ENCODE measurements around the gene SYT7. TPM values are rescaled to one million over a fixed set of nuclear protein-coding genes. Genes with fewer than 3 reads are reported as not detected.
A peak's percentile ranks its signal among the peaks of the same experiment; 100 is the strongest.

The SYT7 gene
- total RNA-seq, 4 donors from 2014 or later, result 1.3 to 4.2 (median 1.8) TPM

DNA sequence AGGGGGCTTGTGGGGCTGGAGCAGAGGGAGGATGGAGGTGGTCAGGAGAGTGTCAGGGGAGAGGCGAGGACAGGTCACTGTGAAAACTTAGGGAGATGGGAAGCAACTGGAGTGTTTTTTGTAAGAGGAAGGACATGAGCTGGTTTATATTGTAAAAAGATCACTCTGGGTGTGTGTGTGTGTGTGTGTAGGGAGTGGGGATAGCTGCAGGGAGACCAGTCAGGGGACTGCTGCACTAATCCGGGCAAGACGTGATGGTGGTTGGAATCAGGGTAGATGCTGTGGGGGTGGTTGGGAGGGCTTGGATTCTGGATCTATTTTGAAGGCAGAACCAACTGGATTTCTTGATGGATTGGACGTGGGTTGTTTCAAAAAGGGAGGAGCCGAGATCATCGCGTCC is 11.3 kb upstream of the SYT7 start:
- peaks cover 0 to 59% (median 4%) of the 10 kb centered on the region in 4 donors for H3K27me3 ChIP-seq
- no peak overlapping the region for H3K4me3 ChIP-seq
- 70% methylated on average over 7 of the region's 7 CpGs for WGBS

DNA sequence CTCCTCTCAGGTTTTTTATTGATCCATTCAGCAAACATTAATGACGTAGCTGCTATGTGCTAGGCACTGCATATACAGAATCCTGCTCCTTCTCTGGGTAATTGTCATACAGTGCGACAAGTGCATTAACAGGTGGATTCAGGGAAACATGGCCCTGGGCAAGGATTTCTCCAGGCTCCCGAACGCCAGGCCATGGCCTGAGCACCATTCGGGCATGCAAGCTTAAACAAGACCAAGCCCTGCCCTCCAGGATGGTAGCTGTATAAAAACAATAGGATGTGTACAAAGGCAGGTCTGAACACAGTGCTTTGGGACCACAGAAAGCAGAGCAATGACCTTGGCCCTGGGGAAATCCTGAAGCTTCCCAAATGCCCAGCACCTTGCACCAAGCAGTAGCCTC is 9.1 kb upstream of the SYT7 start:
- WGBS, result 96% methylated on average over 3 of the region's 5 CpGs
- no peaks in the 10 kb centered on the region for H3K36me3 ChIP-seq
- H3K27me3 ChIP-seq, result peaks cover 0 to 37% (median 2%) of the 10 kb centered on the region in 4 donors
- DNase-seq (ENCODE audit: extremely low spot score), result no peak
- TF ChIP-seq EP300 (IDR thresholded peaks at IDR 0.05) (no peak), POLR2A (IDR thresholded peaks at IDR 0.05; ENCODE audit: low read depth) (no peak), POLR2AphosphoS5 (IDR thresholded peaks at IDR 0.05) (no peak)
- TF ChIP-seq, protein P1, sequence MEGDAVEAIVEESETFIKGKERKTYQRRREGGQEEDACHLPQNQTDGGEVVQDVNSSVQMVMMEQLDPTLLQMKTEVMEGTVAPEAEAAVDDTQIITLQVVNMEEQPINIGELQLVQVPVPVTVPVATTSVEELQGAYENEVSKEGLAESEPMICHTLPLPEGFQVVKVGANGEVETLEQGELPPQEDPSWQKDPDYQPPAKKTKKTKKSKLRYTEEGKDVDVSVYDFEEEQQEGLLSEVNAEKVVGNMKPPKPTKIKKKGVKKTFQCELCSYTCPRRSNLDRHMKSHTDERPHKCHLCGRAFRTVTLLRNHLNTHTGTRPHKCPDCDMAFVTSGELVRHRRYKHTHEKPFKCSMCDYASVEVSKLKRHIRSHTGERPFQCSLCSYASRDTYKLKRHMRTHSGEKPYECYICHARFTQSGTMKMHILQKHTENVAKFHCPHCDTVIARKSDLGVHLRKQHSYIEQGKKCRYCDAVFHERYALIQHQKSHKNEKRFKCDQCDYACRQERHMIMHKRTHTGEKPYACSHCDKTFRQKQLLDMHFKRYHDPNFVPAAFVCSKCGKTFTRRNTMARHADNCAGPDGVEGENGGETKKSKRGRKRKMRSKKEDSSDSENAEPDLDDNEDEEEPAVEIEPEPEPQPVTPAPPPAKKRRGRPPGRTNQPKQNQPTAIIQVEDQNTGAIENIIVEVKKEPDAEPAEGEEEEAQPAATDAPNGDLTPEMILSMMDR (IDR thresholded peaks at IDR 0.05), result no peak
- no peak overlapping the region for H3K27ac ChIP-seq (replicated peaks in 1 of 4)
- peaks cover 21 to 34% (median 29%) of the 10 kb centered on the region in 4 donors for H3K4me1 ChIP-seq
- no peak overlapping the region for H3K4me3 ChIP-seq
- H3K9me3 ChIP-seq, result no peaks in the 10 kb centered on the region
- intact Hi-C loops (cut with DNase I), result loop anchor here (10.0 kb wide), 1 partner anchor 145 kb away; no protein-coding TSS in a partner anchor

More for the DNA sequence above, 11.3 kb upstream of the SYT7 start:
- Histone ChIP-seq H3K27ac (replicated peaks in 1 of 4) (no peak overlapping the region), H3K36me3 (no peaks in the 10 kb centered on the region), H3K4me1 (peaks cover 27 to 49% (median 30%) of the 10 kb centered on the region in 4 donors), H3K9me3 (no peaks in the 10 kb centered on the region)
- TF ChIP-seq, protein P1 (IDR thresholded peaks at IDR 0.05), result no peak
- TF ChIP-seq POLR2A (IDR thresholded peaks at IDR 0.05; ENCODE audit: low read depth) (no peak), POLR2AphosphoS5 (IDR thresholded peaks at IDR 0.05) (no peak), EP300 (IDR thresholded peaks at IDR 0.05) (no peak)
- no peak for DNase-seq (ENCODE audit: extremely low spot score)
- intact Hi-C loops (cut with DNase I), result no loop called here

DNA sequence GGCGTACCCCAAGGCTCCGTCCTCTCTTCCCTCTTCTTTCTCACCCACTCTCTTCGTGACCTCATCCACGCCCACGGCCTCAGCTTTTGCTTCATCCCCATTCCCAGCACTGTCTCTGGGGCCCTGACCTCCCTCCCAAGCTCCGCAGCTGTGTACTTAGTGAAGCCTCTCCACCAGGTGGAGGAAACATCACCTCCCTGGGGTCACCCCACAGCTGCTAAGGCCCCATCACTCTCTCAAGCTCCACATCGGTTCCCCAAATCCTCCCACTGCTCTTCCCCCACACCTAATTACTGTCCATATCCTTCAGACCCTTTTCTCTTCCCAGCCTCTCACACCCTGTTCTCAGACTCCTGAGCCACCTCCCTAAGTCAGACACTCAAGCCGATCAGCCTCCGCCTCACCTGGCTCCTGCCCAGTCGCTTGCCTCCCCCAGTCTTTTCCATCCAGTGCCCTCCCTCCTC is 7.9 kb upstream of the SYT7 start:
- peaks cover 18 to 25% (median 23%) of the 10 kb centered on the region in 4 donors for H3K4me1 ChIP-seq
- 50% methylated on average over 10 of the region's 10 CpGs for WGBS
- no peaks in the 10 kb centered on the region for H3K9me3 ChIP-seq
- TF ChIP-seq, protein P1 (IDR thresholded peaks at IDR 0.05), result no peak
- TF ChIP-seq EP300 (IDR thresholded peaks at IDR 0.05) (no peak), POLR2A (IDR thresholded peaks at IDR 0.05; ENCODE audit: low read depth) (no peak), POLR2AphosphoS5 (IDR thresholded peaks at IDR 0.05) (no peak)
- intact Hi-C loops (cut with DNase I), result loop anchor here (10.0 kb wide), 1 partner anchor 146 kb away; no protein-coding TSS in a partner anchor
- no peak for DNase-seq (ENCODE audit: extremely low spot score)
- H3K36me3 ChIP-seq, result no peaks in the 10 kb centered on the region
- H3K27ac ChIP-seq (replicated peaks in 1 of 4), result peak overlapping the region; percentile 55 to 77 (median 66)
- peak overlapping the region; percentile 59 to 68 (median 64) for H3K4me3 ChIP-seq
- H3K27me3 ChIP-seq, result peaks cover 0 to 25% (median 0%) of the 10 kb centered on the region in 4 donors

DNA sequence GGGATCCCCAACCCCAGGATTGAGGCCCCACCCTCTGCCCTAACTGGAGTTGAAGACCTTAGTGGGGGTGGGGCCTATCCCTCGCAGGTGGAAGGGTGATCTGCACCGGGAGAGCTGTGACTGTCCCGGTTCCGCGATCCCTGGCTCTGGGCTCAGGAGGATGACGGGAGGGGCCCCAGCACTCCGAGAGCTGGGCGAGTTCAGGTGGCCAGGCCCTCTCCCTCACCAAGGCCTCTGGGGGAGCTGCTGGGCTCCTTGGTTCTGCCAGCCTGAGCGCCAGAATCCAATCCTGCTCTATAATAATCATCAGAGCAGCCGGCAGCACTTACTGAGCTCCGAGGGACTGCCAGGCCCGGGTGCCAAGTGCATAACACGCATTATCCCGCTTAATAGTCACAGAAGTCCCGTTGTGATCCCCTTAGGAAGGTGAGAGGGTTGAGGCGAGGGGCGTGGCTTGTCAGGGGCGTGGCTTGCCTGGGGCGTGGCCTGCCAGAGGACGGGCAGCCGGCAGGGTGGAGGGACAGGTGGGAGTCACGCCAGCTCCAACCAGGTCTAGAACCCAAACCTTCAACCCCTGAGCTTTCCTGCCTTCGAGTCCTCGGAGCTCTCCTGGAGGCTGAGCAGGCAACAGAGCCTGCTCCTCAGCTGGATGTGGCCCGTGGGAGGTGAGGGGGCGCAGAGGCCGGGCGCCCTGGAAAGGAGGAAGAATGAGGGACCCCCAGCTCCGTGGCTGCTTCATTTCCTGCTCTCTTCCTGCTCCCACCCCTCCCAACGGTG is 7.3 kb upstream of the SYT7 start:
- H3K27ac ChIP-seq (replicated peaks in 1 of 4), result peak overlapping the region; percentile 55 to 77 (median 66)
- TF ChIP-seq, protein P1 (IDR thresholded peaks at IDR 0.05), result peak in 1 of 3 experiments; percentile 30
- no peak for TF ChIP-seq POLR2A (IDR thresholded peaks at IDR 0.05; ENCODE audit: low read depth)
- intact Hi-C loops (cut with DNase I), result loop anchor here (10.0 kb wide), 1 partner anchor 147 kb away; no protein-coding TSS in a partner anchor
- no peaks in the 10 kb centered on the region for H3K9me3 ChIP-seq
- 3% methylated on average over 25 of the region's 30 CpGs for WGBS
- H3K4me1 ChIP-seq, result peaks cover 18 to 25% (median 23%) of the 10 kb centered on the region in 4 donors
- peaks cover 0 to 25% (median 0%) of the 10 kb centered on the region in 4 donors for H3K27me3 ChIP-seq
- H3K4me3 ChIP-seq, result peak overlapping the region; percentile 59 to 68 (median 64)
- DNase-seq (ENCODE audit: extremely low spot score), result no peak
- H3K36me3 ChIP-seq, result no peaks in the 10 kb centered on the region

All from esophagus muscularis mucosa (tissue), 4 donors.